ENCODE results near the gene PRCD.
"Not testable (repeated sequence)": the region's sequence is repeated elsewhere in the genome, so short reads cannot be mapped to it uniquely, and the experiment has no call there.

PRCD gene

GRCh38 chr17:76506408-76507345 lies 33.2 kb upstream of the PRCD start:
- no peak for FAIRE-seq
- TF ChIP-seq CTCF (IDR thresholded peaks at IDR 0.05; ENCODE audit: insufficient read depth, missing control alignments) = peak; percentile 98
- DNase-seq (ENCODE audit: insufficient read length, low spot score) = peak; percentile 90

- FAIRE-seq; DNase-seq (ENCODE audit: insufficient read length, low spot score): not testable (repeated sequence)
These were observed 31.3 kb upstream of the PRCD start for GRCh38 chr17:76508472-76509063.

GRCh38 chr17:76510831-76511244 lies 29.0 kb upstream of the PRCD start:
- no peak for TF ChIP-seq CTCF (IDR thresholded peaks at IDR 0.05; ENCODE audit: insufficient read depth, missing control alignments)
- DNase-seq (ENCODE audit: insufficient read length, low spot score) (no peak), FAIRE-seq (no peak)

- TF ChIP-seq CTCF (IDR thresholded peaks at IDR 0.05; ENCODE audit: insufficient read depth, missing control alignments) = no peak
- DNase-seq (ENCODE audit: insufficient read length, low spot score) = no peak
- no peak for FAIRE-seq
These were observed 28.0 kb upstream of the PRCD start for GRCh38 chr17:76511668-76512365.

- TF ChIP-seq CTCF (IDR thresholded peaks at IDR 0.05; ENCODE audit: insufficient read depth, missing control alignments) = no peak
- DNase-seq (ENCODE audit: insufficient read length, low spot score) (no peak), FAIRE-seq (no peak)
These were observed 27.2 kb upstream of the PRCD start for GRCh38 chr17:76512366-76513305.

GRCh38 chr17:76513306-76513692 lies 26.5 kb upstream of the PRCD start:
- DNase-seq (ENCODE audit: insufficient read length, low spot score) (no peak), FAIRE-seq (no peak)
- no peak for TF ChIP-seq CTCF (IDR thresholded peaks at IDR 0.05; ENCODE audit: insufficient read depth, missing control alignments)

GRCh38 chr17:76514355-76514754 lies 25.5 kb upstream of the PRCD start:
- not testable (repeated sequence) for FAIRE-seq; DNase-seq (ENCODE audit: insufficient read length, low spot score)

All from D721Med (cell line).